Fibroblast of upper back skin (primary cell): ENCODE measurements around the gene SEMA6A.
A peak's percentile ranks its signal among the peaks of the same experiment; 100 is the strongest.

Experiments used
- DNase-seq: peaks from one replicate; pipeline ENCODE4 v3.0.0-alpha.2; 2013

The SEMA6A gene, protein sequence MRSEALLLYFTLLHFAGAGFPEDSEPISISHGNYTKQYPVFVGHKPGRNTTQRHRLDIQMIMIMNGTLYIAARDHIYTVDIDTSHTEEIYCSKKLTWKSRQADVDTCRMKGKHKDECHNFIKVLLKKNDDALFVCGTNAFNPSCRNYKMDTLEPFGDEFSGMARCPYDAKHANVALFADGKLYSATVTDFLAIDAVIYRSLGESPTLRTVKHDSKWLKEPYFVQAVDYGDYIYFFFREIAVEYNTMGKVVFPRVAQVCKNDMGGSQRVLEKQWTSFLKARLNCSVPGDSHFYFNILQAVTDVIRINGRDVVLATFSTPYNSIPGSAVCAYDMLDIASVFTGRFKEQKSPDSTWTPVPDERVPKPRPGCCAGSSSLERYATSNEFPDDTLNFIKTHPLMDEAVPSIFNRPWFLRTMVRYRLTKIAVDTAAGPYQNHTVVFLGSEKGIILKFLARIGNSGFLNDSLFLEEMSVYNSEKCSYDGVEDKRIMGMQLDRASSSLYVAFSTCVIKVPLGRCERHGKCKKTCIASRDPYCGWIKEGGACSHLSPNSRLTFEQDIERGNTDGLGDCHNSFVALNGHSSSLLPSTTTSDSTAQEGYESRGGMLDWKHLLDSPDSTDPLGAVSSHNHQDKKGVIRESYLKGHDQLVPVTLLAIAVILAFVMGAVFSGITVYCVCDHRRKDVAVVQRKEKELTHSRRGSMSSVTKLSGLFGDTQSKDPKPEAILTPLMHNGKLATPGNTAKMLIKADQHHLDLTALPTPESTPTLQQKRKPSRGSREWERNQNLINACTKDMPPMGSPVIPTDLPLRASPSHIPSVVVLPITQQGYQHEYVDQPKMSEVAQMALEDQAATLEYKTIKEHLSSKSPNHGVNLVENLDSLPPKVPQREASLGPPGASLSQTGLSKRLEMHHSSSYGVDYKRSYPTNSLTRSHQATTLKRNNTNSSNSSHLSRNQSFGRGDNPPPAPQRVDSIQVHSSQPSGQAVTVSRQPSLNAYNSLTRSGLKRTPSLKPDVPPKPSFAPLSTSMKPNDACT

DNA sequence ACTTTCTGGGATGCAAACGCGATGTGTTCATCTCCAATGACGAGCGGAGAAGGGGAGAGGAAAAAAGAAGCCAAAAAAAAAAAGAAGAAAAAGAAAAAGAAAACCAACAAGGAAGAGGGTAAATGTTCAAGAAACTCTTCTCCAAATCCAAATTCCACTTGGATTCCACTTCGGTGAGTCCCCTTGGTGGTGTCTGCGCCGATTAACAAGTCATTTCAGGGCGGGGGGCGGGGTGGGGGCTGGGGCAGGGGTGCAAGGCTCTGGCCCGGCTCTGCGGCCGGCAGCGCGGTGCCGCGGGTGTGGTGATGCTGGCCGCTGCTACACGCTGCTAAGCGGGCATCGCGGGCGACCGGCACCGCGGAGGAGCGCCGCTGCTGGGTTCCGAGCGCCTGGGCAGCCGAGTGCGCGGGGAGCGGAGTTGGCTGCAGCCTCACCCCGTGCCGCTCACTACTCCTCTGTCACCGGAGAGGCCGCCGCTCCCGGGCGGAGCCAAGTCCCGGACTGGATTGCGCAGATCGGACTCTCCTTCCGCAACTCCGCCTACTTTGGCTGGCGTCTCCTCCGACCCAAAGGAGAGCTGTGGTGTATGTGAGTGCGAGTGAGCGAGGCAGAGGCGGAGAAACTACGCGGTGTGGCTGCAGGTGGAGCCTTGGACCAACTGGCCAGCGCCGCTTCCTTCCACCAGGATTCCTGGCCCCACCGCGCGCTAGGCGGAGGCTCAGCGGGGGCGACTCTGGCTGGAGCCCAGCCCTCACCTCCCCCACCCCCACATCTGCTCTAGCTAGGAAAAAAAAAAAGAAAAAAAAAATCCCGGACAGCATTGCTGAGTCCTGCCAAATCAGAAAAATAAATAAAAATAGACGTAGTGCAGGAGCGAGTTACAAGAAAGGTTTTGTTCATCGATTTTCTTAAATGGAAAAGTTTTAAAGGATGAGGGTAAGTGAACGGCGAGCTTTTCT is at the start of gene SEMA6A:
SEMA6A (minus strand) TSS at position 457 of the 959 bp plus-strand sequence. CDS start 69,879 bp downstream, outside the sequence.
- peak; percentile 80 for DNase-seq

DNA sequence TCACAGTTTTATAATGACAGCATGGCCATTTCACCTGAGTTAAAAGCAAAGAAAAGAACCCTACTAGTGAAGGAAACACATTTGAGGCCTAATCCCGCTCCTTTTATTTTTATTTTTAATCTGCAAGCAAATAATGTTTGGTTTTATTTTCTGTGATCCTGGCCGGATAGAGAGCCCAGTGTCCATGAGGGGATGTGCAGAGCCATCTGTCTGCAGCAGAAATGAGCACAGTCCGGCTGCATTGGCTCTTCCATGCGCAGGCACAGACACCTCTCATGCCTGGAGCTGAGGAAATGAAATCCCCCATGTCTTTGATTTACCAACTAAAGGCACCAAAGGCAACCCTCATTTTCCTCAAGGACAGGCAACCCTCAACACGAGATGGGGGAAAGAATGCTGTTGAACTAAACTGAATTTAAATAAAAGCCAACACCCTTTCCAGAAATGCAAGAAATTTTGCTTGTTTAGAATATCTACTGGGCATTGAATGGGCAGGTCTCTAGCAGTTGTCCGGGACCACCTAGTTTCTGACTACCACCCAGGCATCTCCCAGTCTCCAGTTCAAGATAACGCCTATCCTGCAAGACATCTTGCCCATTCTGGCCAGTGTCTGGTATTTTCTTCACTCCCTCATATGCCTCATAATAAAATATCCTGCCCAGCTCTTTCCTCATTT is 47.9 kb upstream of the SEMA6A start:
- no peak for DNase-seq

GRCh38 chr5:116621599-116621998 is 47.0 kb upstream of the SEMA6A start:
- no peak for DNase-seq

DNA sequence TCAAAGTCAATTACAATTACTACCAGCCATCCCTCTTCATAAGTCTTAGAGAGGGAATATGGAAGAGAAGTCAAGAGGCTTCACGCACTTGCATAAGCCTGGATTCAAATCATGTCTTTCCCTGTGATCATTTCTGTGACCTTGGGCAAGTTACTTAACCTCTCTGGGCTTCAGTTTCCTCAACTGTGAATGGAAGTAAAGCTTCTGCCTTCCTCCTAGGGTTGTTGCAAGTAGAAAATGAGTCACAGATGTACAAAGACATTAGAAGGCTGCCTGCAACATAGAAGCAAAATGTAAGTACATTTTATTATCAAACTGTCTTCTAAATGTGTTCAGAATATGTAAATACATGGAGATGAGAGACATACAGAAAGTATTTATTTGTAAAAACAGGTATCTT is 42.3 kb upstream of the SEMA6A start:
- DNase-seq = no peak

GRCh38 chr5:116614603-116614920 is 39.9 kb upstream of the SEMA6A start:
- no peak for DNase-seq

GRCh38 chr5:116613445-116613844 is 38.8 kb upstream of the SEMA6A start:
- DNase-seq = no peak

DNA sequence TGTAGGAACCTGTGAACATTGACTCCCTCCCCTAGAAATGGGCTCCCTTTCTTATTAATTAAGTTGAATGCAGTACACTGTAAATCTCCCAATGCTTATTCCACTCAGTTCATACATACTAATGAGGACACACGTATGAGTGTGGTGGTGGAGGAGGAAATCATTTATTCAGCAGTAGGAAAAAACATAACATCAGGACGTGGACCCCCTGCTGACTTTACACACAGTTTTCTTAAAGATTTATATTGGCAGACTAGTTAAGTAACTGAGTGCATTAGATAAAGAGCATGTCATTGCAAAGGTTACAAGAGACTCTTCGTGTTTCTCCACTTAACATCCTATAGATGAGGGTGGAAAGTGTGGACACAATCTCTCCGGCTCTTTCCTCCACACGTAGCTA is 37.8 kb upstream of the SEMA6A start:
- DNase-seq = no peak

DNA sequence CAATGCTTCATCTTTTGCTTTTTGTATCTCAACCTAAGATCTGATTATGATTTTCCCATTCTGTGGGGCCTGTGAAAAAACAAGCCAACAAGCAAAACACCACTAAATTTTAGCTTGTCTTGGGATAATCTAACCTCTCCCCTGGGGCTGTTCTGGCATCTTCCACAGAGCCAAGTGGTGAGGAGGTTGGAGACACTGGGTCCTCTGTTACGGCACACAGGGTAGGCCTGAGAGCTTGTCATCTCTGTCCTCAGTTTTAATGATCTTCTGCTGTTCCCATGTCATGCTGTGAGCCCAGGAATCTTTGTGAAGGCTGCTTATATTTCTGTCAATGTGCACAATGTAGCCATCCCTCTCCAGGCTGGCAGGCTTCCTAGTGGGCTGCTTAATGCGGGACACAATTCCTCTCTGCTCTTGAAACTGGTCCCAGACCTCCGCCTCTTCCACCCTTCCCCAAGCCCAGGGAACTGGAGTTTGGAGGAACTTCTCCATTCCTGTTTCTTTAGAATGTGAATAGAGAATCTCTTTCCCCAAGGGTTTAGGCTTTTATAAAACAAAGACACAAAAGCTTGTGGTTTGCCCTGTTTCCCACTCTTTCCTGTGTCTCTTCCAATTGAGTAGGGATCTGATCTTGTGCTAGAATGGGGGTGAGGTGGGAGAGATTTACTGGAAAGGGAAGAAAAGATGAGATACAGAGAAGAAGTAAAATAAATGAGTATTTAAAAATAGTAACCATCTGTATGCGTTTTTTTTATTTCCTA is 30.9 kb upstream of the SEMA6A start:
- DNase-seq = no peak

GRCh38 chr5:116604805-116605204 is 30.2 kb upstream of the SEMA6A start:
- DNase-seq = no peak

DNA sequence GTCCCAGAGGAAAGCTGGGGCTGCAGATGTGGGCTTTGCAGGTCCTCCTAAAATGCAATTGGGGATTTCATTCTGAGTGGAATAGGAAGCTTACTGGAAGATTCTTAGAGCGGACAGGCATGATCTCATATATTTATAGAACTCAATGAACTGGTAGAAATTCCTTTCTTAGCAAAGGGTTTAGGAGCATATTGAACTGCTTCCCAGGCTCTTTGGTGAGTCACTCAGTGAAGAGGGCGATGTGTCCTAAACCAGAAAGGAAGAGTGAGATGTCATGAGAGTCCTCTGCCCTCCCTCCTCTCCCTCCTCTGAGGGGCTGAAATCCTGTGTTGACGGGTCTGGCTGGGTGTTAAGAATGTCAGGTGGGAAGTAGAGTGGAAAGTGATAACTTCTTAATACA is 26.3 kb upstream of the SEMA6A start:
- DNase-seq = peak; percentile 37

GRCh38 chr5:116598911-116599310 is 24.3 kb upstream of the SEMA6A start:
- DNase-seq = no peak

GRCh38 chr5:116595498-116595897 is 20.9 kb upstream of the SEMA6A start:
- no peak for DNase-seq

DNA sequence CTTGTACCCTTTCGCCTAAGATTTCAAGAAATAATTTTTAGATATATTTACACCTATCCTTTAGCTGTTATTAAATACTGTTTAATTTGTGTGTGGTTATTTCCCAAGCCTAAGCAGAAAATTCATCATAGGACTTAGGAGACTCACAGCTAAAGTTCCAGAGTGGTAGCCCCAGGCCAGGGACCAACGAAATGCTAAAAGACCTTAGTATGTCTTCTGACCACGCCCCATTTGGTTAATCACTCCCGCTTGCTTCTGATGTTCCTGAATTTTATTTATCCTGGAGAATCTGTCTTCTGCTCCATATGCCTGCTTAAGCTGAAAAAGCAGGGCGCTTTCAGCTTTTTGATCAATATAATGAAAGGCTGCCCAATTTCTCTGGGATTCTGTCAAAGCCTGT is 18.7 kb upstream of the SEMA6A start:
- DNase-seq = no peak

DNA sequence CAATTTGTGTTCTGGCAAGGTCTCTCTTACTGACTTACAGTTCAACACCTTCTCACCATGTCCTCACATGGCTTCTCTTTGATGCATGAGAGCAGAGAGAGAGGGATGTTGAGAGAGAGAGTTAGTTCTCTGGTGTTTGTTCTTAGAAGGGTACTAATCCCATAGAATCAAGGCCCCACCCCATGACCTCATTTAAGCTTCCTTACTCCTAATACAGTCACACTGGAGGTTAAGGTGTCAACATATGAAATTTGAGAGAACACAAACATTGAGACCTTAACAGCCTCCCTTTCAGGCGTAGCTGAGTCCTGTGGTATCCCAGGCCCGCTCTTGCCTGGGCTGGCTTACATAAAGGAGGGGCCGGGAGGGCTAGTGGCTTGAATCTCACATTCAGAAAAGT is 10.6 kb upstream of the SEMA6A start:
- no peak for DNase-seq

- DNase-seq = no peak
Observed at GRCh38 chr5:116583862-116584222, 9.2 kb upstream of the SEMA6A start.

DNA sequence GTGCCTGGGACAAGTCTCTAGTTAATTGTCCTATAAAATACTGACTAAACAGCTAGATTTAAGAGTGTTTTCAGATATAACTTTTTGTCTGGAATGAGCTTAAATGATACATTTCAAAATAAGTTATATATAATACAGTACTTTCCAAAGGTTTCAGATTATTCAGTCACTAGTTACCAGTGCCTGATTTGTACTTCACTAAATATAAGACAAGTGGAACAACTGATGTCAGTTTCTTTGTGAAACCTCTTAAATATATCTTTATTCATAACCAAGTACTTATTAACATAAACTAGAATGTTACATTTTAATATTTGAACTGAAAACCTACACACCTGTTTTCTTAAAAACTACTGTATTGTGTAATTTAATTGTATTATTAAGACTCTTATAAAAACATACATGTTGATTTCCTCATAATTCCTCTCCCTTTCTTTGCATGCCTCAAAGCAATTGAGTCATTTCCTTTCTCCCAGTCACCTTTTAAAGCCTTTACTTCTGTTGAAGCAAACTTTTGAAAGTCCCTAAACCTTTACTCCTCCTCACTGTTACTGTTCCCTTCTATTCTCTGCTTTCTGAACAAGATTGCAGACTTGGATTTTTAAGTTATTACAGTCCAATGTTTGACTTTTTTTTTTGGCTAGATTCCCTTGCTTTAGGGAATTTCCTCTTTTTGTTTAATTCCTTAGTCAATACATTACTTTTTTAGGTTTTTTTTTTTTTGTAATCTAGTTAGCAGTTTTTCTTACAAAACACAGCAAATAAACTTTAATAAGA is 8.7 kb upstream of the SEMA6A start:
- DNase-seq = no peak

DNA sequence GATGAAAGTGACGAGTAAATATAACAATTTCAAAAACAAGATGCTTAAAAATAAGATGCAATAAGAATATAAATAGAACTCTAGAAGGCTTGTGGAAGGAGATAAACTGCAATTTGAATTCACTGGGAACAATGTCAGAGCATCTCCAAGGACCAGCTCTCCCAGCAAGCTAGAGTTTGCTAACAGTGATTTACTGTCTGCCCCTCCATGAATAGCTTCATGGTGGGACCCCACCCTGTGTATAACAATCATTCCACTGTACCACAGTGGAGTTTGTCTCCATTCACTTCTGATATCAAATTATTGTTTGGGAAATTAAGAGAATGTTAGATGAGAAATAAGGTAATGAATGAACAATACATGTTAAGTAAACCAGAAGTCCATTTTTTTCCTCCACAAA is 7.3 kb upstream of the SEMA6A start:
- no peak for DNase-seq

GRCh38 chr5:116579144-116579543 is 4.5 kb upstream of the SEMA6A start:
- no peak for DNase-seq

- DNase-seq = no peak
Observed at GRCh38 chr5:116578676-116579075, 4.1 kb upstream of the SEMA6A start.

- DNase-seq = no peak
Observed at GRCh38 chr5:116577064-116577788, 2.6 kb upstream of the SEMA6A start.
